Measurements from ENCODE around the gene FAM222A. TPM values are rescaled to one million over a fixed set of nuclear protein-coding genes. Genes with fewer than 3 reads are reported as not detected.

Gene FAM222A
- total RNA-seq: 1.0 and 1.1 TPM in 2 replicates

DNA sequence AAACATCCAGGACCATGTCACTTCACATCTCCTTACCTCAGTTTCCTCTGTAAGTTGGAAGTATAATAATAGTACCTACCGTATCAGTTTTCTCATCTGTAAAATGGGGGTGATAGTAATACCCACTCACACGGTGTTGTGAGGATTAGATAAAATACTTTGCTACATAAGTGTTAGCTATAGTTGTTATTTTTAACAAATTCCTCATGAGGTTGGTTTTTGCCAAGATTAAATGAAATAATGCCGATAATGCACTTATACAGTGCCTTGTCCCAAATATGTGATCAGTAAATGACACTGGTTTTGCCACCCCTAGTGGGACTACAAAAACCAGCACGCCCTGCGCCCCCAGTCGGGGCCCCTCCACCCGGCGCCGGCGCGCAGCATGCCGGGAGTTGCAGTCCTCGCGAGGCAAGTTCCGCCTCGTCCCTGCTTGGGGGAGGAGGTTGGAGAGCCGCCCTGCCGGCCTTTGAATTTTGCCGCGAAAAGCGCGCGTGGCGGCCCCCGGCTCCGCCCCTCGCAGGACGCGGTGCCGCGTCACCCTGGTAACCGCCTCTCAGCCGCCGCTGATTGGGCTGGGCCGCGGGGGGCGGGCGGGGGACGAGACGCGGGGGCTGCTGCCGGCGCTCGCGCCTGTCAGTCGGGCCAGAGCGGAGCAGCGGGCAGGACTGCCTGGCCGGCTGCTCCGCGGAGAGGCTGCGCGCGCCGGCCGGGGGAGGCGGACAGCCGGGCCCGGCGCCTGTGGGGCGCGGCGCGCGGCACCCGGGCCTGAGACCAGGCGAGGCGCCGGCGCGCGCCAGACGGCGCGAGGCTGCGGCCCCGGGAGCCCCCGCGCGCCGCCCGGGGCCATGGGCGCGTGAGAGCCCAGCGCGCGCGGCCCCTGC lies at the start of gene FAM222A:
TSS of gene FAM222A (plus strand) at position 639 of the 884 bp plus-strand sequence. CDS start 30,322 bp downstream, outside the sequence.

Other genes with a start within 250 kb of the FAM222A start
- gene KCTD10, start 236.5 kb upstream of the FAM222A start, total RNA-seq: 54.8 and 64.8 TPM in 2 replicates
- gene UBE3B, start 236.2 kb upstream of the FAM222A start, total RNA-seq: 42.0 and 43.8 TPM in 2 replicates
- gene MMAB, start 140.3 kb upstream of the FAM222A start, total RNA-seq: 49.3 and 58.4 TPM in 2 replicates
- gene MVK, start 140.0 kb upstream of the FAM222A start, total RNA-seq: 21.2 and 28.0 TPM in 2 replicates
- 2.4 and 3.4 TPM in 2 replicates for gene TRPV4, start 119.6 kb downstream of the FAM222A start, total RNA-seq
- gene GLTP, start 166.7 kb downstream of the FAM222A start, total RNA-seq: 62.4 and 71.0 TPM in 2 replicates
- gene TCHP, start 186.4 kb downstream of the FAM222A start, total RNA-seq: 16.1 and 17.9 TPM in 2 replicates